22Rv1 (cell line): Measurements from ENCODE around the gene GGNBP2.

Experiments
- H3K27ac ChIP-seq: fragments of 450-650 bp; 2 replicates; pipeline ENCODE4 v1.5.1; 2017
- ZFX ChIP-seq: fragments of 450-650 bp; IDR thresholded peaks from 2 replicates; pipeline ENCODE4 v1.6.1; 2017; ENCODE audit warnings: antibody characterized with exemption, borderline replicate concordance
- TF ChIP-seq, protein P1 (sequence below): fragments of 450-650 bp; IDR thresholded peaks from 2 replicates; pipeline ENCODE4 v1.5.1; 2017; ENCODE audit warnings: mild to moderate bottlenecking

The GGNBP2 gene, protein sequence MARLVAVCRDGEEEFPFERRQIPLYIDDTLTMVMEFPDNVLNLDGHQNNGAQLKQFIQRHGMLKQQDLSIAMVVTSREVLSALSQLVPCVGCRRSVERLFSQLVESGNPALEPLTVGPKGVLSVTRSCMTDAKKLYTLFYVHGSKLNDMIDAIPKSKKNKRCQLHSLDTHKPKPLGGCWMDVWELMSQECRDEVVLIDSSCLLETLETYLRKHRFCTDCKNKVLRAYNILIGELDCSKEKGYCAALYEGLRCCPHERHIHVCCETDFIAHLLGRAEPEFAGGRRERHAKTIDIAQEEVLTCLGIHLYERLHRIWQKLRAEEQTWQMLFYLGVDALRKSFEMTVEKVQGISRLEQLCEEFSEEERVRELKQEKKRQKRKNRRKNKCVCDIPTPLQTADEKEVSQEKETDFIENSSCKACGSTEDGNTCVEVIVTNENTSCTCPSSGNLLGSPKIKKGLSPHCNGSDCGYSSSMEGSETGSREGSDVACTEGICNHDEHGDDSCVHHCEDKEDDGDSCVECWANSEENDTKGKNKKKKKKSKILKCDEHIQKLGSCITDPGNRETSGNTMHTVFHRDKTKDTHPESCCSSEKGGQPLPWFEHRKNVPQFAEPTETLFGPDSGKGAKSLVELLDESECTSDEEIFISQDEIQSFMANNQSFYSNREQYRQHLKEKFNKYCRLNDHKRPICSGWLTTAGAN

DNA sequence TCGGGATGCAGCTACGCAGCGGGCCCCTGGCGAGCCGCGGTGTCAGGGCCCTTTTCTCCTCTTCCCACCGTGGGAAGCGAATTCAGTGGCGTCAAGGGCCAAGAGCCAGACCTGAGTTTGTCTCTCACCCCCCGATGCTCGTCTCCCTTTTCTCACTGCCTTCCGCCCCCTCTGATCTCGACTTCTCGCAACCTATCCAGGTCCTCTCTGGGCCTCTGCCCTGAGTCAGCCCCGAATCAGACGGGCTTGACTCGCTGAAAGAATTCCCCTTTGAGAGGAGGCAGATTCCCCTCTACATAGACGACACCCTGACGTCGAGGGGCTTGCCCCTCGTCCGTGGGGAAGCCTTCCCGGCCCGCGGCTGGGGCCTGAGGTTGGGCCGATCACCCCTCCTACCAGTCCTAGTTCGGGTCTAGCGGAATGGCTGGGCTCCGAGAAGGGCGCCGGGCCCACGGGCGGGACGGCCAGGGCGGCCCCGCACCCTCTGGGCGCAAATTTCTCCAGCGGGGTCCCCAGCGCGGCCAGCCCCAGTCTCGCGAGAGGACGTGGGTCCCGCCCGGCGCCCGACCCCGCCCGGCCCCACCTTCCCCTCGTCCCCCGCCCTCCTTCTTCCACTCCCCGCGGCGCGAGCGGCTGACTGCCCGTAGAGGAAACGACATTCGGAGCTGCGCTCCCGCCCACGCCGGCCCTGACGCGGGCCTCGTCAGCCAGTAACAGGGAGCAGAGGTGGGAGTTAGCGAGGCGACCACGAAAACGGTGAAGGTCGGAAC, at the start of gene GGNBP2:
TSS of gene GGNBP2 (plus strand) at position 613 of the 770 bp plus-strand sequence. CDS start 806 bp downstream, outside the sequence.
- H3K27ac ChIP-seq, result peak within 1 kb of the TSS; percentile 97
- TF ChIP-seq ZFX, result no peak
- TF ChIP-seq, protein P1, sequence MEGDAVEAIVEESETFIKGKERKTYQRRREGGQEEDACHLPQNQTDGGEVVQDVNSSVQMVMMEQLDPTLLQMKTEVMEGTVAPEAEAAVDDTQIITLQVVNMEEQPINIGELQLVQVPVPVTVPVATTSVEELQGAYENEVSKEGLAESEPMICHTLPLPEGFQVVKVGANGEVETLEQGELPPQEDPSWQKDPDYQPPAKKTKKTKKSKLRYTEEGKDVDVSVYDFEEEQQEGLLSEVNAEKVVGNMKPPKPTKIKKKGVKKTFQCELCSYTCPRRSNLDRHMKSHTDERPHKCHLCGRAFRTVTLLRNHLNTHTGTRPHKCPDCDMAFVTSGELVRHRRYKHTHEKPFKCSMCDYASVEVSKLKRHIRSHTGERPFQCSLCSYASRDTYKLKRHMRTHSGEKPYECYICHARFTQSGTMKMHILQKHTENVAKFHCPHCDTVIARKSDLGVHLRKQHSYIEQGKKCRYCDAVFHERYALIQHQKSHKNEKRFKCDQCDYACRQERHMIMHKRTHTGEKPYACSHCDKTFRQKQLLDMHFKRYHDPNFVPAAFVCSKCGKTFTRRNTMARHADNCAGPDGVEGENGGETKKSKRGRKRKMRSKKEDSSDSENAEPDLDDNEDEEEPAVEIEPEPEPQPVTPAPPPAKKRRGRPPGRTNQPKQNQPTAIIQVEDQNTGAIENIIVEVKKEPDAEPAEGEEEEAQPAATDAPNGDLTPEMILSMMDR, result no peak

DNA sequence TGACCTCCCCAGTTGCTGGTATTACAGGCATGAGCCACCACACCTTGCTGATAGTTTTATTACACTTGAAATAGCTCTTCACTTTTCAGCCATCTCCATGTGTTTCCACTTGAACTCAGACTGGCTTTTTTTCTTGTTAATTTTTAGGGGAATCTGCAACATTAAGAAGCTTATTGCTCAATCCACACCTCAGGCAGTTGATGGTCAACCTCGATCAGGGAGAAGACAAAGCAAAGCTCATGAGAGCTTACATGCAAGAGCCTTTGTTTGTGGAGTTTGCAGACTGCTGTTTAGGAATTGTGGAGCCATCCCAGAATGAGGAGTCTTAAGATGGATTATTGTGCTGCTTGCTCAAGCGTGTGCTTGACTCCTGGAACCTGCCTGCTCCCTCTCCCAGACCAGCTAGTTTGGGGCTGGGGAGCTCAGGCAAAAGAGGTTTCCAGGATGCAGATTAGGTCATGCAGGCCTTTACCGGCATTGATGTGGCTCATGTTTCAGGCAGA, 49.6 kb upstream of the GGNBP2 start:
- no peak for TF ChIP-seq ZFX
- TF ChIP-seq, protein P1, result no peak
- H3K27ac ChIP-seq, result peak overlapping the region; percentile 42

DNA sequence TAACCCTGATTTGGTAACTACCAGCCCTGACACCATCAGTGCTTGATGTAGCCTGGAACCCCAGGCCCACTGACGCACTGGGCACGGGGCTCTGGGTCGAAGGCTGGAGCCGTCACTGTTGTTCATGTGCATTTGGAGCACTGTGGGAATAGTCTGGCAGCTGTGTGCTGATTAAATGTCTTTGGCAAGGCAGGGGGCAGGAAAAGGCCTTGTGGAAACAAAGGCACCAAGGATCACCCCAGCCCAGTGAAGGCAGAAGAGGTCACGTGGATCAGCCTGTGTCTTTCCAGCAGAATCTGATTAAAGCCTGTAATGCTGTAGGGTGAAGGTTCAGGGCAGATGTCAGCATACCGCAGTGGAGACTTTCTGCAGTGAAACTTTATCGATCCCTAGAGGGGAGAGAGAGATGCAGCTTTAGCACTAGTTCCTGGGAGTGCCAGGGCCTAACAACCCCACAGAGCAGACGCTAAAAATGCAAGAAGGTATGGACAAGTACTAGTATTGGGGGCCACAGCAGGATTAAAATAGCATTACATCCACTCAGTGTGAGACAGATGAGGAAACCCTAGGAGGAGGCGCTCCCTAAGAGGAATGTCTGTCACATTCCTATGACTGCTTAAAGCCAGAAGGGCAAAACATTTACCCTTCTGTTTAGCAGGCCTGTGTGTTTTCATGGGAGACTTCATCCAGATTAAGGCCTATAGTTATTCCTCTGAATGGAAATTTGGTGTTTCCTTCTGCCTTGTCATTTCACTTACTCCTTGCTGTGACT, 48.5 kb upstream of the GGNBP2 start:
- H3K27ac ChIP-seq, result no peak overlapping the region; the same call in 1 of the 2 replicates
- TF ChIP-seq ZFX, result no peak
- TF ChIP-seq, protein P1, result no peak

DNA sequence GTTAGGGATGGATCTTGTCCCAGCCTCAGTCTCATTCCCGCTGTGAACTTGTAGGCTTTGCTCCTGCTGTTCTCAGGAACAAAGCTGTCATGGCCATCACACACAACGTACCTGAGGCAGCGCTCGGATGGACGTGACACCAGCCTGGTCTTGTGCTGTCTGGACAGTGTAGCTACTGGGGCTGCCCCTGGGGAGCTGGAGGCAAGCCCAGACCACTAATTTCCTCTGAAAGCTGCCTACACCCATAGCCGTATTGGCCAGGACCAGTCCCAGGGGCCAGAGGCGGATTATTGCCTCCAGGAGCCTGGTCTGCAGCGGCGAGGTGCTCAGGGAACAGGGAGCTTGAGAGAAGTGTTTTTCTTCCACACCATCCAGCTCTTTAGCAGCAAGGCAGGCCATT, 46.6 kb upstream of the GGNBP2 start:
- no peak overlapping the region for H3K27ac ChIP-seq
- TF ChIP-seq, protein P1, result no peak
- no peak for TF ChIP-seq ZFX

DNA sequence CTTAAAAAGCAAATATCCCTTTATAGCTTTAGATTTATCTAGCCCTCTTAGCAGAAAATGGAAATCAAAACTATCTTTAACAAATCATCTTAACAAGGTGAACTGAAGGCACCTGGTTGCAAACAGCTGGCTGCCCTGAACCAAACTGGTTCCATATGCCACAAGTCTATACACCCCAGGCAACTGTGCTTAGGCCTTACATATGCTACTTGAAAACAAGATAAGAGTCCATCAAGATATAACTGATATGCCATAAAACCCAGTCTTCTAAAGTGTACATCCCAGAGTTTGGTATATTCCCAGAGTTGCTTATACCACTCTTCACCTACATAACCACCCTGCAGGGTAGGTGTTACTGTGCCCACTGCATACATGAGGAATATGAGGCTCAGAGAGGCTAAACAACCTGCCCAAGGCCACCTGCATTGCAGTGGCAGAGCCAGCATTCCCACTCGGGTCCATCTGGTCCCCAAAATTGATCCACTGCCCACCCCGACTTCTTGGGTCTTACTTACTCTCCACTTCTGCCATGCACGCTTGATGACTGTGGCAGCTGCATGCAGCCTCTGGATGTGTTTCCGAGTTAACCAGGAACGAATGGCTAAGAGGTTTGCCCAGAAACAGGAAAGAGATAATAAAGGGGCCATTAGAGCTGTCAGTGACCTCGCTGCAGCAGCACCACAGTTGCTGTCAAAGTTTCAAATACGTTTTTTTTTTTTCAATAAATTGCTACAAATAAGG, 46.0 kb upstream of the GGNBP2 start:
- no peak overlapping the region for H3K27ac ChIP-seq
- TF ChIP-seq, protein P1, result no peak
- TF ChIP-seq ZFX, result no peak

DNA sequence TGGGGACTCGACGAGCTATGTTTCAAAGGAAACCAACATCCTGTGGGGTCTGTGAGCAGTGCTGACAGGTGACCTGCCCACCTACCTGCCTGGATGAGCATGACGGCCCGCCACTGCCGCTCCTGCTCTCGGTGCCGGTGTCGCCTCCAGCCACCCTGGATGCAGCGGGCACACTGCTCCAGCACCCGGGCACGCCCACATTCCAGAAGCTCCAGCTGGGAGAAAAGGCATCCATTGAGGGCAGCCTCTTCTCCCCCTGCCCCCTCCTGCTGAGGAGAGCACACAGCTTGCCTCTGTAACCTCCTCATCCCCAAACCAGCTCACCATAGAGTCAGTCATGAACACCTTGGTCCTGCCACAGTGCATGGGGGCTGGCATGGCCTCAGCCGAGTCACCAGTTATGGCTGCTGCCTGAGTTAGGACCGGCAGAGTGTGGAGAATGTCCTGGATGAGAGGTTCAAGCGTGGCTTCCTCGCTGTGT, 43.9 kb upstream of the GGNBP2 start:
- no peak for TF ChIP-seq ZFX
- TF ChIP-seq, protein P1, result no peak

More for the DNA sequence above, 43.9 kb upstream of the GGNBP2 start:
- no peak overlapping the region for H3K27ac ChIP-seq
